ENCODE measurements around the gene LEAP2. TPM values are rescaled to one million over a fixed set of nuclear protein-coding genes. Genes with fewer than 3 reads are reported as not detected.

The LEAP2 gene
- polyA plus RNA-seq, 2 of the 4 experiments (the other 2 are of a cell fraction), result 1.6 to 4.8 TPM

DNA sequence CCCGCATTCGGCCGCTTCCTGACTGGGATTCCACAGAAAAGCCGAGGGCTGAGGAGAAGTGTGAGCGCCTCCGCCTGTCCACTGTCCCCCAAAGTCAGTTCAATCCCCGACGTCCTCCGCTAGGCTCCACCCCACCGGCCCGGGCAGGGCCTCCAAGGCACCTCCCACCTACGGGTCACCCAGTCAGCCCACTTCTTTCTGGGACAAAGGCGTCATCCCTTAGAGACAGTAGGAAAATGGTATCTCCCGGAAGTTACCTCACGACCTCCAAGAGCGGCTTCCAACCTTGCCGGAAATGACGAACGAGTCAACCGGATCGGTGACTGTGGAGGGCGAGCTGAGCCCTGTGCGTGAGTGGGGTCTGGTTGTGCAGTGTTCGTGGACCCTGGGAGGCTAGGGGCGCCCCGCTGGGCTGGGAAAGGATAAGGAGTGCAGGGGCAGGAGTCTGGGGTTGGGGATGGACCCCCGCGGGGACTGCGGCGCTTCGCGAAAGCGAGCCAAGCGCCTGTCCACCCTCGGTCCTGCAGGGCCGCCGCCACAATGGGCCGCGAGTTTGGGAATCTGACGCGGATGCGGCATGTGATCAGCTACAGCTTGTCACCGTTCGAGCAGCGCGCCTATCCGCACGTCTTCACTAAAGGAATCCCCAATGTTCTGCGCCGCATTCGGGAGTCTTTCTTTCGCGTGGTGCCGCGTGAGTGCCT is 7.0 kb upstream of the LEAP2 start, which contains the start of the genes GDF9 and UQCRQ:
GDF9 (minus strand) TSS at position 128 of the 704 bp plus-strand sequence. CDS start 1,936 bp downstream, outside the sequence.
UQCRQ (plus strand) TSS at position 301 of the 704 bp plus-strand sequence; CDS start at position 541, 240 bp downstream.
- peak; percentile 98 to 99 for ATAC-seq
- H3K27ac ChIP-seq, result peak within 1 kb of the TSS; percentile 92 to 95
- peaks cover 12% of the 10 kb centered on the region; the same call in 1 of the 3 replicates for H3K4me1 ChIP-seq
- peak; percentile 98 to 100 for DNase-seq (ENCODE audit: low read depth in 1 of 2, low spot score in 1 of 2)
- peak within 1 kb of the TSS; percentile 92 for H3K4me2 ChIP-seq
- POLR2A ChIA-PET, result interaction anchor here (0.6 to 1.4 kb wide), 7 partner anchors 22 to 185 kb away, joined by 3 to 9 read pairs (median 3); partner anchors contain the start of genes HSPA4 and SHROOM1
- no peaks in the 10 kb centered on the region for H3K9me3 ChIP-seq
- peak; percentile 88 for FAIRE-seq
- CTCF ChIA-PET, result interaction anchor here (0.6 to 7.6 kb wide), 11 partner anchors 10 to 480 kb away, joined by 3 to 69 read pairs (median 4); partner anchors contain the start of gene SHROOM1
- peak within 1 kb of the TSS; percentile 73 for H3K4me3 ChIP-seq
- under 1% methylated on average over 43 of the region's 55 CpGs for WGBS (ENCODE audit: missing lambda C conversion rate)
- TF ChIP-seq HOXB13 (CRISPR knock-in tag; IDR thresholded peaks at IDR 0.05; ENCODE audit: low read depth) (no peak), PHF8 (IDR thresholded peaks at IDR 0.05; ENCODE audit: borderline replicate concordance, low read depth) (peak; percentile 87; the same call in 1 of the 2 replicates), KDM1A (IDR thresholded peaks at IDR 0.05; ENCODE audit: low read depth) (no peak), RFX5 (IDR thresholded peaks at IDR 0.05) (no peak), CBX2 (IDR thresholded peaks at IDR 0.05; ENCODE audit: borderline replicate concordance, low read depth) (no peak), POLR2A (IDR thresholded peaks at IDR 0.05; ENCODE audit: low read length) (peak; percentile 94), FOSB (CRISPR knock-in tag; IDR thresholded peaks at IDR 0.05) (no peak), MAZ (IDR thresholded peaks at IDR 0.05; ENCODE audit: borderline replicate concordance, low read depth, low read length) (no peak), JUNB (IDR thresholded peaks at IDR 0.05) (no peak), ZFP36 (IDR thresholded peaks at IDR 0.05; ENCODE audit: borderline replicate concordance, partially characterized antibody) (no peak), RNF2 (IDR thresholded peaks at IDR 0.05; ENCODE audit: borderline replicate concordance, low read depth) (no peak), JUN (IDR thresholded peaks at IDR 0.05) (peak; percentile 88 to 93), ESRRA (IDR thresholded peaks at IDR 0.05; ENCODE audit: borderline replicate concordance, low read length) (no peak), MAFK (IDR thresholded peaks at IDR 0.05; ENCODE audit: partially characterized antibody) (no peak), BHLHE40 (IDR thresholded peaks at IDR 0.05; ENCODE audit: low read depth, low read length) (peak; percentile 70; the same call in 1 of the 2 replicates), NFE2L2 (conservative IDR thresholded peaks at IDR 0.05; ENCODE audit: low read length) (no peak), HEYL (CRISPR knock-in tag; IDR thresholded peaks at IDR 0.05) (no peak), CEBPB (IDR thresholded peaks at IDR 0.05) (peak in 1 of 2 experiments; percentile 27; a peak in 1 of 4 replicates), EHMT2 (IDR thresholded peaks at IDR 0.05; ENCODE audit: low read depth) (no peak), EHF (CRISPR knock-in tag; IDR thresholded peaks at IDR 0.05) (no peak), FOSL2 (IDR thresholded peaks at IDR 0.05) (no peak), FOSL2 (CRISPR knock-in tag; IDR thresholded peaks at IDR 0.05) (0 out of 2 replicates have a peak, but pooled peaks have one; percentile 25), POLR2AphosphoS2 (conservative IDR thresholded peaks at IDR 0.05; ENCODE audit: low read length) (no peak), NR3C1 (IDR thresholded peaks at IDR 0.05) (no peak), ZC3H11A (IDR thresholded peaks at IDR 0.05) (no peak), ZSCAN20 (CRISPR knock-in tag; IDR thresholded peaks at IDR 0.05) (no peak), KDM5A (IDR thresholded peaks at IDR 0.05) (peak; percentile 53), CHD4 (IDR thresholded peaks at IDR 0.05; ENCODE audit: borderline replicate concordance) (no peak), RCOR1 (IDR thresholded peaks at IDR 0.05; ENCODE audit: low read depth, low read length) (no peak), CBX8 (IDR thresholded peaks at IDR 0.05) (no peak)
- TF ChIP-seq, protein P1, sequence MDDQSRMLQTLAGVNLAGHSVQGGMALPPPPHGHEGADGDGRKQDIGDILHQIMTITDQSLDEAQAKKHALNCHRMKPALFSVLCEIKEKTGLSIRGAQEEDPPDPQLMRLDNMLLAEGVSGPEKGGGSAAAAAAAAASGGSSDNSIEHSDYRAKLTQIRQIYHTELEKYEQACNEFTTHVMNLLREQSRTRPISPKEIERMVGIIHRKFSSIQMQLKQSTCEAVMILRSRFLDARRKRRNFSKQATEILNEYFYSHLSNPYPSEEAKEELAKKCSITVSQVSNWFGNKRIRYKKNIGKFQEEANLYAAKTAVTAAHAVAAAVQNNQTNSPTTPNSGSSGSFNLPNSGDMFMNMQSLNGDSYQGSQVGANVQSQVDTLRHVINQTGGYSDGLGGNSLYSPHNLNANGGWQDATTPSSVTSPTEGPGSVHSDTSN (IDR thresholded peaks at IDR 0.05), result peak; percentile 42; the same call in 1 of the 2 replicates
- TF ChIP-seq, protein P2, sequence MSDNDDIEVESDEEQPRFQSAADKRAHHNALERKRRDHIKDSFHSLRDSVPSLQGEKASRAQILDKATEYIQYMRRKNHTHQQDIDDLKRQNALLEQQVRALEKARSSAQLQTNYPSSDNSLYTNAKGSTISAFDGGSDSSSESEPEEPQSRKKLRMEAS (IDR thresholded peaks at IDR 0.05), result peak; percentile 68
- TF ChIP-seq, protein P3, sequence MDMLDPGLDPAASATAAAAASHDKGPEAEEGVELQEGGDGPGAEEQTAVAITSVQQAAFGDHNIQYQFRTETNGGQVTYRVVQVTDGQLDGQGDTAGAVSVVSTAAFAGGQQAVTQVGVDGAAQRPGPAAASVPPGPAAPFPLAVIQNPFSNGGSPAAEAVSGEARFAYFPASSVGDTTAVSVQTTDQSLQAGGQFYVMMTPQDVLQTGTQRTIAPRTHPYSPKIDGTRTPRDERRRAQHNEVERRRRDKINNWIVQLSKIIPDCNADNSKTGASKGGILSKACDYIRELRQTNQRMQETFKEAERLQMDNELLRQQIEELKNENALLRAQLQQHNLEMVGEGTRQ (IDR thresholded peaks at IDR 0.05), result peak; percentile 64; the same call in 1 of the 2 replicates
- TF ChIP-seq, protein P4, sequence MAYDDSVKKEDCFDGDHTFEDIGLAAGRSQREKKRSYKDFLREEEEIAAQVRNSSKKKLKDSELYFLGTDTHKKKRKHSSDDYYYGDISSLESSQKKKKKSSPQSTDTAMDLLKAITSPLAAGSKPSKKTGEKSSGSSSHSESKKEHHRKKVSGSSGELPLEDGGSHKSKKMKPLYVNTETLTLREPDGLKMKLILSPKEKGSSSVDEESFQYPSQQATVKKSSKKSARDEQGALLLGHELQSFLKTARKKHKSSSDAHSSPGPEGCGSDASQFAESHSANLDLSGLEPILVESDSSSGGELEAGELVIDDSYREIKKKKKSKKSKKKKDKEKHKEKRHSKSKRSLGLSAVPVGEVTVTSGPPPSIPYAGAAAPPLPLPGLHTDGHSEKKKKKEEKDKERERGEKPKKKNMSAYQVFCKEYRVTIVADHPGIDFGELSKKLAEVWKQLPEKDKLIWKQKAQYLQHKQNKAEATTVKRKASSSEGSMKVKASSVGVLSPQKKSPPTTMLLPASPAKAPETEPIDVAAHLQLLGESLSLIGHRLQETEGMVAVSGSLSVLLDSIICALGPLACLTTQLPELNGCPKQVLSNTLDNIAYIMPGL (CRISPR knock-in tag; IDR thresholded peaks at IDR 0.05; ENCODE audit: borderline replicate concordance), result no peak
- TF ChIP-seq, protein P5, sequence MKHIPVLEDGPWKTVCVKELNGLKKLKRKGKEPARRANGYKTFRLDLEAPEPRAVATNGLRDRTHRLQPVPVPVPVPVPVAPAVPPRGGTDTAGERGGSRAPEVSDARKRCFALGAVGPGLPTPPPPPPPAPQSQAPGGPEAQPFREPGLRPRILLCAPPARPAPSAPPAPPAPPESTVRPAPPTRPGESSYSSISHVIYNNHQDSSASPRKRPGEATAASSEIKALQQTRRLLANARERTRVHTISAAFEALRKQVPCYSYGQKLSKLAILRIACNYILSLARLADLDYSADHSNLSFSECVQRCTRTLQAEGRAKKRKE (CRISPR knock-in tag; IDR thresholded peaks at IDR 0.05; ENCODE audit: low read depth), result no peak
- TF ChIP-seq, protein P6, sequence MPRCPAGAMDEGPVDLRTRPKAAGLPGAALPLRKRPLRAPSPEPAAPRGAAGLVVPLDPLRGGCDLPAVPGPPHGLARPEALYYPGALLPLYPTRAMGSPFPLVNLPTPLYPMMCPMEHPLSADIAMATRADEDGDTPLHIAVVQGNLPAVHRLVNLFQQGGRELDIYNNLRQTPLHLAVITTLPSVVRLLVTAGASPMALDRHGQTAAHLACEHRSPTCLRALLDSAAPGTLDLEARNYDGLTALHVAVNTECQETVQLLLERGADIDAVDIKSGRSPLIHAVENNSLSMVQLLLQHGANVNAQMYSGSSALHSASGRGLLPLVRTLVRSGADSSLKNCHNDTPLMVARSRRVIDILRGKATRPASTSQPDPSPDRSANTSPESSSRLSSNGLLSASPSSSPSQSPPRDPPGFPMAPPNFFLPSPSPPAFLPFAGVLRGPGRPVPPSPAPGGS (IDR thresholded peaks at IDR 0.05), result no peak; the same call in none of the 3 replicates
